Right atrium auricular region (tissue), 2 donors: Measurements from ENCODE around the gene NHSL1. TPM values are rescaled to one million over a fixed set of nuclear protein-coding genes. Genes with fewer than 3 reads are reported as not detected.

ENCODE experiments used
- DNase-seq: peaks from one replicate; pipeline ENCODE4 v3.0.0-alpha.2; 2019; ENCODE audit warnings: low spot score
- H3K27ac ChIP-seq, 2 donors: fragments of 200-600 bp; sonication (generic); 1 replicate in 1 of 2; 2 replicates in 1 of 2; pipeline ENCODE4 v1.5.1; 2016 to 2019
- H3K27me3 ChIP-seq, 2 donors: fragments of 200-600 bp; sonication (generic); one replicate each; pipeline versions ENCODE4 v1.5.1 to v1.6.0; 2017 to 2019
- H3K36me3 ChIP-seq: fragments of 200-600 bp; sonication (generic); one replicate; pipeline ENCODE4 v1.5.1; 2016
- H3K4me1 ChIP-seq, 2 donors: fragments of 200-600 bp; sonication (generic); one replicate each; pipeline versions ENCODE4 v1.5.1 to v1.6.0; 2017 to 2019
- H3K4me3 ChIP-seq, 2 donors: fragments of 200-600 bp; sonication (generic); 1 replicate in 1 of 2; 2 replicates in 1 of 2; pipeline ENCODE4 v1.5.1; 2017 to 2019; ENCODE audit warnings: mild to moderate bottlenecking in 1 of 2, moderate library complexity in 1 of 2
- H3K9me3 ChIP-seq, 2 donors: fragments of 200-600 bp; sonication (generic); one replicate each; pipeline ENCODE4 v1.5.1; 2019
- total RNA-seq, 2 donors: library from RNA; depleted of rRNA; stranded (reverse); fragments of >200 nt; gene quantifications; one replicate each; pipeline ENCODE4 v1.1.0, GENCODE V29; 2016
- TF ChIP-seq, protein P1 (sequence below), 2 donors: fragments of 200-600 bp; sonication (generic); IDR thresholded peaks; one replicate each; pipeline ENCODE4 v1.5.1; 2019; ENCODE audit warnings: antibody characterized with exemption in 2 of 2

Gene NHSL1
- total RNA-seq, 2 donors from 2014 or later: 34.3 to 41.6 TPM

DNA sequence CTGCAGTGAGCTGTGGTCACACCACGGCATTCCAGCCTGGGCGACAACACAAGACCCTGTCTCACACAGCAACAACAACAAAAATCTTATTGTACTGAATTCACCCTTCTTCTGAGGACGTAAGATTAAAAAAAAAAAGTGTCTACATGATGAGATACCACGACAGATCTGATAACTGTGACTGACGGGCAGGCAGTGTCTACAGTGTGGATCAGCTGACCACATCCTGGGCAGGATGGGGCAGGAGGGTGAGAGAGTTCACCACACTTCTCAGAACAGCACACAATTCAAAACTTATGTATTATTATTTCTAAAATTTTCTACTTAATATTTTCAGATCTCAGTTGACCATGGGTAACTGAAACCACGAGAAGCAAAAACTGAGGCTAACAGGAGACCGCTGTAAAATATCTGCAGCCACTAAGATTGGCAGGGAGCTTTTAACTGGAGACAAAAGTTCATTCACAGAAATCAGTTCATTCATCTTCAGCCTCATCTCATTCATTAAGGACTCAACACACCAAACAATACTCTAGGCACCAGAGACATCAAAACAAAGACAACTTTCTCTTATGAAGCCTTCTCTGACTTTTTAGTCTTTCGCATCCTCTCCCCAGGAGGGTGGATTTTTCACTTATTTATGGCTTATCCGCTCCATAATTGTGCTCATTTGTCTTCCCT, 15.7 kb upstream of the NHSL1 start:
- Histone ChIP-seq H3K9me3 (no peaks in the 10 kb centered on the region), H3K36me3 (no peaks in the 10 kb centered on the region), H3K27ac (no peak overlapping the region), H3K4me3 (no peak overlapping the region), H3K4me1 (peaks cover 0 to 4% of the 10 kb centered on the region in 2 donors), H3K27me3 (no peaks in the 10 kb centered on the region)
- DNase-seq: no peak
- TF ChIP-seq, protein P1, sequence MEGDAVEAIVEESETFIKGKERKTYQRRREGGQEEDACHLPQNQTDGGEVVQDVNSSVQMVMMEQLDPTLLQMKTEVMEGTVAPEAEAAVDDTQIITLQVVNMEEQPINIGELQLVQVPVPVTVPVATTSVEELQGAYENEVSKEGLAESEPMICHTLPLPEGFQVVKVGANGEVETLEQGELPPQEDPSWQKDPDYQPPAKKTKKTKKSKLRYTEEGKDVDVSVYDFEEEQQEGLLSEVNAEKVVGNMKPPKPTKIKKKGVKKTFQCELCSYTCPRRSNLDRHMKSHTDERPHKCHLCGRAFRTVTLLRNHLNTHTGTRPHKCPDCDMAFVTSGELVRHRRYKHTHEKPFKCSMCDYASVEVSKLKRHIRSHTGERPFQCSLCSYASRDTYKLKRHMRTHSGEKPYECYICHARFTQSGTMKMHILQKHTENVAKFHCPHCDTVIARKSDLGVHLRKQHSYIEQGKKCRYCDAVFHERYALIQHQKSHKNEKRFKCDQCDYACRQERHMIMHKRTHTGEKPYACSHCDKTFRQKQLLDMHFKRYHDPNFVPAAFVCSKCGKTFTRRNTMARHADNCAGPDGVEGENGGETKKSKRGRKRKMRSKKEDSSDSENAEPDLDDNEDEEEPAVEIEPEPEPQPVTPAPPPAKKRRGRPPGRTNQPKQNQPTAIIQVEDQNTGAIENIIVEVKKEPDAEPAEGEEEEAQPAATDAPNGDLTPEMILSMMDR (IDR thresholded peaks at IDR 0.05): no peak

DNA sequence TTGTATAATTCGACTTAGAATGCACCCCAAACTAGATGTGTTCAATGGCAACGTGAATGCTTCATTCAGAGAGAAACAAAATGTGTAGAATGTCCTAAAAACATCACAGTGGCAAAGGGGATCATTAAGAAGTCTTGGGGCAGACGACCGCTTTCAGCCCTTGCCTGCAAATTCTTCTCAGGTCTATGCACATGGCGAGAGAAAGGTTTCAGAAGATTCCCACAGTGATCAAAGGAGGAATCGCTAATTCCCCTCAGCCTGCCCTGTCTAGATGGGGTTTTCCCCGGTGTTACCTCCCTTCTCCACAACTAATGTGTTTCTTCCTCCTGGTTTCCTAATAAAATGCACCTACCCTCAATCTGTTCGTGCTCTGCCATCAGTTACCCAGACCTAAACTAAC, 13.3 kb upstream of the NHSL1 start:
- no peak for DNase-seq
- no peaks in the 10 kb centered on the region for H3K9me3 ChIP-seq
- H3K27ac ChIP-seq: no peak overlapping the region
- H3K4me1 ChIP-seq: peaks cover 0 to 4% of the 10 kb centered on the region in 2 donors
- H3K4me3 ChIP-seq: no peak overlapping the region
- no peaks in the 10 kb centered on the region for H3K27me3 ChIP-seq
- H3K36me3 ChIP-seq: no peaks in the 10 kb centered on the region
- TF ChIP-seq, protein P1 (IDR thresholded peaks at IDR 0.05): no peak

DNA sequence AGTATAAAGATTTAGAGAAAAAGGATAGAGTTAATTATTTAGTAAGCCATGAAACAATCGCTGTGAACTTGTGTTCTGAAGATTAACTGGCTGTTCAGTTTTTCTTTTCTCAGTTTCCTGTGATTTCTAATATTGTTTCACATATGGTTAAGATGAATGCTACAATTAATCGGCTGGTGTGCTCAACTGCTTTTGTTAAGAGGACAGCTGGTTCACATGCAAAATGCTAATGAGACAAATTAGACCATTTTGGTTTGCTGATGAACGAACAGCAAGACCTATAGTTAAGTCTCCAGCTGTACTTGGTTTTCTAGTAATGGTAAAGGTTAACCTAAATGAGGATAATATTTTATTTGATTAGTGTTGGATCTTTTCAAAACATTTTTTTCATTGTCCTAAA, 10.8 kb upstream of the NHSL1 start:
- Histone ChIP-seq H3K36me3 (no peaks in the 10 kb centered on the region), H3K27ac (no peak overlapping the region), H3K4me3 (no peak overlapping the region), H3K9me3 (no peaks in the 10 kb centered on the region), H3K4me1 (no peaks in the 10 kb centered on the region), H3K27me3 (no peaks in the 10 kb centered on the region)
- no peak for DNase-seq
- TF ChIP-seq, protein P1 (IDR thresholded peaks at IDR 0.05): no peak

DNA sequence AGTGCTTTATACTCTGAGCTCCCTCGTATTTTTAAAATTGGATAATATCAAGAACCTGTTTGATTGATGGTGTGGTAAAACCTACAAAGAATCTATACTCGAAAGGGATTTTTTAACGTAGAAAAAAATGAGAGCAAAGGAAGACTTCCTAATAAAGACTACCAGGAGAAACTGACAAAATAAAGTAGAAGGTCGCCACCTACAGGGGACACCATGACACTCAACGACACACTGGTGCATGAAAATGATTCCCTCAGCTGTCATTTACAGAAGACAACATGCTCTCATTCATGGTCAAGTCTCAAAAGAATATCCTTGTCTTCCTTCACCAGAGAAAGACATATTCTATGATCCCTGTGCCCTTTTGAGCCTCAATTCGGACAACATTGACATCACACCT, 10.1 kb upstream of the NHSL1 start:
- H3K9me3 ChIP-seq: no peaks in the 10 kb centered on the region
- H3K36me3 ChIP-seq: no peaks in the 10 kb centered on the region
- H3K4me3 ChIP-seq: no peak overlapping the region
- TF ChIP-seq, protein P1 (IDR thresholded peaks at IDR 0.05): peak in 1 of 2 donors; percentile 66
- no peak overlapping the region for H3K27ac ChIP-seq
- DNase-seq: no peak
- H3K27me3 ChIP-seq: no peaks in the 10 kb centered on the region
- no peaks in the 10 kb centered on the region for H3K4me1 ChIP-seq

DNA sequence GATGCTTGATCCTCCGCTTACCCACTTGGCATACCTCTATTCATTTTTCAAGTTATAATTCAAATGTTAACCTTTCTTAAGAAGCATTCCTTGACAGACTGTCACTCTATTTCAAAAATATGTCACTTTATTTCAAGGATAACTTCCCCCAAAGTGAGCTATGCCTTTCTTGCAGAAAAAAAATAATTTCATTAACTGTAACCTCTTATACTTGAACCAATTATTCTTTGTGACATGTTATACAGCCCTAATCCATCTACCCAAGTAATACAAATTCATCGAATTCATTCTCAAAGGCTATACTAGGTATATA, 9.3 kb upstream of the NHSL1 start:
- Histone ChIP-seq H3K4me3 (no peak overlapping the region), H3K4me1 (no peaks in the 10 kb centered on the region), H3K27me3 (no peaks in the 10 kb centered on the region), H3K27ac (no peak overlapping the region), H3K9me3 (no peaks in the 10 kb centered on the region), H3K36me3 (no peaks in the 10 kb centered on the region)
- TF ChIP-seq, protein P1 (IDR thresholded peaks at IDR 0.05): no peak
- no peak for DNase-seq
